Stimulated activated CD4-positive, alpha-beta T cell treated with anti-CD3 and anti-CD28 coated beads, Interleukin-1b, Interleukin-23, amount 100 ng/mL, for 48 hours (primary cell): Measurements from ENCODE around the gene BLID.

ENCODE experiments used
- DNase-seq: peaks from one replicate; pipeline ENCODE4 v3.0.0-alpha.2; 2020

Gene BLID

GRCh38 chr11:122103726-122104125 lies 12.3 kb downstream of the BLID start:
- no peak for DNase-seq

- no peak for DNase-seq
These were observed 12.7 kb downstream of the BLID start for GRCh38 chr11:122103321-122103720.

GRCh38 chr11:122102426-122102825 lies 13.6 kb downstream of the BLID start:
- DNase-seq = no peak

- DNase-seq = no peak
These were observed 14.3 kb downstream of the BLID start for GRCh38 chr11:122101625-122102291.

GRCh38 chr11:122100756-122101080 lies 15.3 kb downstream of the BLID start:
- no peak for DNase-seq

GRCh38 chr11:122100037-122100755 lies 15.8 kb downstream of the BLID start:
- no peak for DNase-seq

- no peak for DNase-seq
These were observed 16.5 kb downstream of the BLID start for GRCh38 chr11:122099374-122100036.

GRCh38 chr11:122098261-122098980 lies 17.6 kb downstream of the BLID start:
- DNase-seq = no peak

GRCh38 chr11:122097419-122098001 lies 18.5 kb downstream of the BLID start:
- DNase-seq = no peak

GRCh38 chr11:122096272-122097112 lies 19.5 kb downstream of the BLID start:
- no peak for DNase-seq

GRCh38 chr11:122095681-122096262 lies 20.2 kb downstream of the BLID start:
- no peak for DNase-seq

GRCh38 chr11:122094836-122095235 lies 21.2 kb downstream of the BLID start:
- DNase-seq = no peak

GRCh38 chr11:122093731-122094275 lies 22.2 kb downstream of the BLID start:
- no peak for DNase-seq

GRCh38 chr11:122091835-122092234 lies 24.2 kb downstream of the BLID start:
- no peak for DNase-seq

GRCh38 chr11:122089111-122089510 lies 26.9 kb downstream of the BLID start:
- DNase-seq = no peak

- no peak for DNase-seq
These were observed 30.3 kb downstream of the BLID start for GRCh38 chr11:122085712-122086111.

GRCh38 chr11:122085264-122085663 lies 30.8 kb downstream of the BLID start:
- DNase-seq = no peak

GRCh38 chr11:122082205-122082604 lies 33.8 kb downstream of the BLID start:
- DNase-seq = no peak

- DNase-seq = no peak
These were observed 34.9 kb downstream of the BLID start for GRCh38 chr11:122081073-122081472.

GRCh38 chr11:122077459-122077858 lies 38.6 kb downstream of the BLID start:
- no peak for DNase-seq

- DNase-seq = no peak
These were observed 39.4 kb downstream of the BLID start for GRCh38 chr11:122076512-122077120.
